Body of pancreas (tissue), 4 donors: ENCODE results near the gene ABCA1.

ENCODE experiments used
- CTCF ChIP-seq, 7 experiments: fragments of 450-650 bp in 4 of 7; fragments of 200-600 bp in 3 of 7; sonication (generic) in 3 of 7; IDR thresholded peaks; one replicate each; pipeline ENCODE4 v1.5.1; 2016 to 2019; ENCODE audit warnings: antibody characterized with exemption in 7 of 7
- POLR2A ChIP-seq, 3 donors: fragments of 450-650 bp; IDR thresholded peaks; one replicate each; pipeline ENCODE4 v1.6.1; 2016; ENCODE audit warnings: antibody characterized with exemption in 3 of 3, mild to moderate bottlenecking in 2 of 3

- TF ChIP-seq CTCF (IDR thresholded peaks at IDR 0.05): no peak
- no peak for TF ChIP-seq POLR2A (IDR thresholded peaks at IDR 0.05)
Measured at GRCh38 chr9:104969116-104969515, 41.2 kb upstream of the ABCA1 start.
